SK-MEL-5 (cell line): ENCODE measurements around the gene GFRA3. TPM values are rescaled to one million over a fixed set of nuclear protein-coding genes. Genes with fewer than 3 reads are reported as not detected.
"Not testable (repeated sequence)": the region's sequence is repeated elsewhere in the genome, so short reads cannot be mapped to it uniquely, and the experiment has no call there.

Experiments used
- DNase-seq: peaks from one replicate; pipeline ENCODE4 v3.0.0-alpha.2; 2016; ENCODE audit warnings: low read depth, low spot score
- in situ Hi-C: cut with HindIII; loops from 2 replicates; pipeline ENCODE4 v1.10.0; 2016; ENCODE audit warnings: low sequenced_read_pairs, high pct_unique_total_duplicates, low pct_unique_long_range_greater_than_20kb
- polyA plus RNA-seq, 2 experiments: library from polyadenylated mRNA; depleted of rRNA; stranded (reverse); fragments of >200 nt; gene quantifications; 2 replicates each; pipeline ENCODE4 v1.2.3, GENCODE V29; 2015
- total RNA-seq: library from RNA; depleted of rRNA; stranded (reverse); fragments of >200 nt; shearing (Covaris generic); gene quantifications from 2 replicates; pipeline ENCODE4 v1.2.3, GENCODE V29; 2014; rRNA removed

Gene GFRA3, protein sequence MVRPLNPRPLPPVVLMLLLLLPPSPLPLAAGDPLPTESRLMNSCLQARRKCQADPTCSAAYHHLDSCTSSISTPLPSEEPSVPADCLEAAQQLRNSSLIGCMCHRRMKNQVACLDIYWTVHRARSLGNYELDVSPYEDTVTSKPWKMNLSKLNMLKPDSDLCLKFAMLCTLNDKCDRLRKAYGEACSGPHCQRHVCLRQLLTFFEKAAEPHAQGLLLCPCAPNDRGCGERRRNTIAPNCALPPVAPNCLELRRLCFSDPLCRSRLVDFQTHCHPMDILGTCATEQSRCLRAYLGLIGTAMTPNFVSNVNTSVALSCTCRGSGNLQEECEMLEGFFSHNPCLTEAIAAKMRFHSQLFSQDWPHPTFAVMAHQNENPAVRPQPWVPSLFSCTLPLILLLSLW
- total RNA-seq, result not detected in 2 replicates
- polyA plus RNA-seq (2015; cell fraction: cytosol; rRNA removed), result 0.33 TPM in 1 of 2 replicates, not detected in the other
- polyA plus RNA-seq (2015; cell fraction: nucleus; rRNA removed), result not detected in 2 replicates

DNA sequence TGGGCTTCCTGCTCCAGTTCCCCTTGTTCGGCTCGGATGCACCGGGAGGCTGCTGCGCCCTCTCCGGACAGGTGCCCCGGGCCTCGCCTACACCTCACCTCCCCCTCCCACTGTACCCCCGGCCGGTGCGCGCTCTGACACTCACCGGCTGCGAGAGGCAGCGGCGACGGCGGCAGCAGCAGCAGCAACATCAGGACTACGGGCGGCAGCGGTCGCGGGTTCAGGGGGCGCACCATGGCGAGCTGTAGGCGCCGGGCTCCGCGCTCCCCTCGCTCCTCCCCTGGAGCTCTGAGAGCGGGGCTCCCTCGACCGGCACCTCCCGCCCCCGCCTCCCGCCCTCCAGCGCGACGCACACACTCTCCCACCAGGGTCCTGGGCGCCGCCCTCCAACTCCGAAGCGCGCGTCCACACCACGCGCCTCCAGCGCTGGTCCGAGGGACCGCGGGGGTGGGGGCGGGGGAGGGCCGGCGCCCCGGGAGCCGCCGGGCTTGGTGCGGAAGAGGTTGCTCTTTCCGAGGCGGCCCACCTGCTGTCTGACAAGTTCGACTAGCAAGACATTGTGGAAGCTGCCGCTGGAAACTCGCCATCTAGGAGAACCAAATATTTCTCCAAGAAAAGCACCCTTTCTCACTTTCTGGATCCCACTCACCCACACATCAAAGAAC lies at the start of gene GFRA3:
TSS of gene GFRA3 (minus strand) at position 433 of the 665 bp plus-strand sequence. CDS start at position 236, 197 bp downstream.
- in situ Hi-C loops, result no loop called here
- DNase-seq, result no peak

DNA sequence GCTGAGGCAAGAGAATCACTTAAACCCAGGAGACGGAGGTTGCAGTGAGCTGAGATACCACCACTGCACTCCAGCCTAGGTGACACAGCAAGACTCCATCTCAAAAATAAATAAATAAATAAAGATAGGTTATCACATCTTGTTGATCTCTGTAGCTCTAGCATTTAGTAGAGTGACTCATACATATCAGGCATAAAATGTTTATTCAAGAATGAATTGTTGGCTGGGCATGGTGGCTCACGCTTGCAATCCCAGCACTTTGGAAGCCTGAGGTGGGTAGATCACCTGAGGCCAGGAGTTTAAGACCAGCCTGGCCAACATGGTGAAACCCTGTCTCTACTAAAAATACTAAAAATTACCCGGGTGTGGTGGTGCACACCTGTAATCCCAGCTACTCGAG lies 43.8 kb upstream of the GFRA3 start:
- in situ Hi-C loops, DNase-seq: not testable (repeated sequence)

GRCh38 chr5:138316355-138316754 lies 41.9 kb upstream of the GFRA3 start:
- in situ Hi-C loops, result no loop called here
- DNase-seq, result peak; percentile 20

GRCh38 chr5:138315751-138316278 lies 41.4 kb upstream of the GFRA3 start:
- DNase-seq, result no peak
- in situ Hi-C loops, result no loop called here

DNA sequence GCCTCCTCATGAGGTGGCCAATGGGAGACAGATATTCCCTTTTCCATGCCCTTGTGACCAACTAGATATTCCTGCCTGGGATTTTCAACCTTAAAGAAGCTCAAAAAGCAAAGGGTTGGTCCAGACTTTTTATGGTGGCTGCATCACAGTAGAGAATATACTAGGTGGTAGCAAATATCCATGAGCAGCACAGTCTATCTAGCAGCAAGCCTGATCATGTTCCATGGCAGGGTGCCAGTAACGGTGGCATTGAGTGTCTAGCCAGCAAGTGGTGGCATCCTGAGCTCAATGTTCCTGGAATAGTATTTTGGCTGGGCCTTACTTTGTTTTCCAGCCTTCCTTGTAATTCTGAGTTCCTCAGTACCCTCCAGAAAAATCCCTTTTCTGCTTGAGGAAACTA lies 31.4 kb upstream of the GFRA3 start:
- DNase-seq, result no peak
- in situ Hi-C loops, result no loop called here

DNA sequence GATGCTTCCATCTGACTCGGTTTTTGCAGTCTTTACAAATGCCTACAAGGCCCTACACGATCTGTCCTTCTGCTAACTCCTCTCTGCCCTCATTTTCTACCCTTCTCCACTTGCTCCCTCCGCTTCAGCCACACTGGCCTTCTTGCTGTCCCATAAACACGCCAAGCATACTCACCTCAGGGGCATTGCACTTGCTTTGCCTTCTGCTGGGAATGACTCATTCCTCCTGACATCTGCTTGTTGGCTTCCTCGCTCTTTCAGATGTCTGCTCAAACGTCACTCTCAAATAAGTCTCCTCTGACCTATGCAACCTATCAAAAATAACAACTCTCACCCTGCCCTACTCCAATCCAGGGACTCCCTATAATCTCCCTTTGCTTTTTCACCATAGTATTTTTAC lies 29.0 kb upstream of the GFRA3 start:
- peak; percentile 13 for DNase-seq
- in situ Hi-C loops, result no loop called here

GRCh38 chr5:138289296-138289695 lies 14.9 kb upstream of the GFRA3 start:
- in situ Hi-C loops, result no loop called here
- DNase-seq, result no peak

- in situ Hi-C loops, result no loop called here
- no peak for DNase-seq
These were observed 12.8 kb upstream of the GFRA3 start for GRCh38 chr5:138287246-138287645.

DNA sequence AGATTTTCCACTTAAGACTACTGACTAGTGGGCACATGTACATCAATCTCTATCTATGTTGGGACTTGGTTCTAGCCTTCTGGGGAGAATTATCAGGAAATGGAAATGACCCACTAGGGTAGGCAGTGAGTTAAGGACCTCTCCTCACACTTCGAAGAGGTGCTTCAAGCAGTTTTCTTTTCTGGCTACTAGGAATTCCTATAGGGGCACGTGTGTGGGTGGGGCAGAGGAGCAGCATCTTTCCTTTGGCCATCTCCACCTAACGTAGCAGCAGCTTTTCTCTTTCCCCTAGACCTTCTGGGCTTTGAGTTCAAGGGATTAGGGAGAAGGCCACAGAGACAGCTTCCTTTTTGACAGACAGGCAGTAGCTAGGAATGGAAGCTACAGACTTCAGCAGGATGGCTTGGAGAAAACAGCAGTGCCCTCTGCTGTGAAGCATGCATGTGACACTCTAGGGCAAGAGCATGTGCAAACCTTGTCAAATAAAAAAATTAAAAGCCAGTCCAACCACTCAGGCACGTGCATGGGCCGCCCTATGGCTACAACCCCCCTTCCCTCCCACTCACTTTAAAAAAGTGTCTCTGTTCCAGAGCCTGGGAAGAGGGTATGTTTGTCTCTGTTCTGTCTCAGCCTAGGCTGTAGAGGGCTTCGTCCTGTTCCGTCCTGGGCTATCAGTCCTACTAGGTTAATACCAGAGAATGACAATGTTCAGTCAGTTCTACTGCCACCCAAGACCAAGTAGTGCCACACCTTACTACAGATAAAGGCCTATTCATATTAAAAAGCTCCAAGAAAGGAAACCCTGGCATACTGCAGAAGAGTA lies 8.7 kb upstream of the GFRA3 start:
- DNase-seq, result peak; percentile 87
- in situ Hi-C loops, result no loop called here

DNA sequence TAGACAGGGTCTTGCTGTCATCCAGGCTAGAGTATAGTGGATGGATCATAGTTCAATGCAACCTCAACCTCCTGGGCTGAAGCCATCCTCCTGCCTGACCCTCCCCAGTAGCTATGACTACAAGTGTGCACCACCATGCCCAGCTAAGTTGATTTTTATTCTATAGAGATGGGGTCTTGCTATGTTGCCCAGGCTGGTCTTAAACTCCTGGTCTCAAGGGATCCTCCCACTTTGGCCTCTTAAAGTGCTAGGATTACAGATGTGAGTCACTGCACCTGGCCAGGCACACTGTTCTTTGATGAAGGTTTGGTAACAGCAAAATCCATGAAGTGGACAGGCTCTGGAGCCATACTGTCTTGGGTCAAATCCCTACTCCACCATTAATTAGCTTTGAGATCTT lies 6.5 kb upstream of the GFRA3 start:
- in situ Hi-C loops, result no loop called here
- DNase-seq, result no peak

- DNase-seq, result no peak
These were observed 2.1 kb upstream of the GFRA3 start for GRCh38 chr5:138276402-138277054.

DNA sequence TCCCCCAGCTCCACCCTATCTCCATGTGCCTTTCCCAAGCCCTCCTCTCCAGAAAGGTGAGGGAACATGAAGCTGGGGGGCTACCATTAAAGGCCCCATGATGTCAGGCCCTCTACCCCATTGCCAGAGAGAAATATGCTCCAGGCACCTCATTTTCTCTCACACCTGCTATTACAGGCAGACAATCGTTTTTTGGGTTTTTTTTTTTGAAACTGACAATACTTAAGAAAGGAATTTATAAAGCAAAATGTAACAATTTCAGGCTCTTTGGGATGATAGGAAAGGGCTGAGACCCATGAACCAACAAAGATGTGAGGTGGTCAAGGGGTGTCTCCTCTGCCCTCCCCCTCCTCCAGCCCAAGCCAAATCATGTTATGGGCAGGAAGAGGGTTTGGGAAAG lies 1.5 kb upstream of the GFRA3 start:
- in situ Hi-C loops, result no loop called here
- DNase-seq, result no peak

More at GRCh38 chr5:138276402-138277054, 2.1 kb upstream of the GFRA3 start:
- in situ Hi-C loops, result no loop called here

GRCh38 chr5:138275379-138275782 lies 960 bp upstream of the GFRA3 start:
- in situ Hi-C loops, result no loop called here

GRCh38 chr5:138273834-138274188 lies 610 bp downstream of the GFRA3 start:
- no peak for DNase-seq
- in situ Hi-C loops, result no loop called here

More at GRCh38 chr5:138275379-138275782, 960 bp upstream of the GFRA3 start:
- DNase-seq, result no peak

GRCh38 chr5:138272681-138273080 lies 1.7 kb downstream of the GFRA3 start:
- in situ Hi-C loops, result no loop called here
- no peak for DNase-seq

- DNase-seq, result no peak
- in situ Hi-C loops, result no loop called here
These were observed 3.1 kb downstream of the GFRA3 start for GRCh38 chr5:138271281-138271680.

- in situ Hi-C loops, result no loop called here
- DNase-seq, result no peak
These were observed 10.2 kb downstream of the GFRA3 start for GRCh38 chr5:138264183-138264582.
